GM12873 (cell line): Measurements from ENCODE around the gene JMJD8.

ENCODE experiments used
- TF ChIP-seq, protein P1 (sequence below): IDR thresholded peaks from 2 replicates; pipeline ENCODE4 v1.5.1; 2012; ENCODE audit warnings: low read depth, mild to moderate bottlenecking, moderate library complexity, low read length, control low read depth; ENCODE audit not compliant: insufficient read depth; ENCODE audit errors: missing control alignments

Gene JMJD8

DNA sequence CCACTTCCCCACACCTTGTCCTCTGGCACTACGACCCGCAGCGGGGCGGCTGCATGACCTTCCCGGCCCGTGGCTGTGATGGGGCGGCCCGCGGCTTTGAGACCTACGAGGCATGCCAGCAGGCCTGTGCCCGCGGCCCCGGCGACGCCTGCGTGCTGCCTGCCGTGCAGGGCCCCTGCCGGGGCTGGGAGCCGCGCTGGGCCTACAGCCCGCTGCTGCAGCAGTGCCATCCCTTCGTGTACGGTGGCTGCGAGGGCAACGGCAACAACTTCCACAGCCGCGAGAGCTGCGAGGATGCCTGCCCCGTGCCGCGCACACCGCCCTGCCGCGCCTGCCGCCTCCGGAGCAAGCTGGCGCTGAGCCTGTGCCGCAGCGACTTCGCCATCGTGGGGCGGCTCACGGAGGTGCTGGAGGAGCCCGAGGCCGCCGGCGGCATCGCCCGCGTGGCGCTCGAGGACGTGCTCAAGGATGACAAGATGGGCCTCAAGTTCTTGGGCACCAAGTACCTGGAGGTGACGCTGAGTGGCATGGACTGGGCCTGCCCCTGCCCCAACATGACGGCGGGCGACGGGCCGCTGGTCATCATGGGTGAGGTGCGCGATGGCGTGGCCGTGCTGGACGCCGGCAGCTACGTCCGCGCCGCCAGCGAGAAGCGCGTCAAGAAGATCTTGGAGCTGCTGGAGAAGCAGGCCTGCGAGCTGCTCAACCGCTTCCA lies 50.6 kb downstream of the JMJD8 start:
- TF ChIP-seq, protein P1, sequence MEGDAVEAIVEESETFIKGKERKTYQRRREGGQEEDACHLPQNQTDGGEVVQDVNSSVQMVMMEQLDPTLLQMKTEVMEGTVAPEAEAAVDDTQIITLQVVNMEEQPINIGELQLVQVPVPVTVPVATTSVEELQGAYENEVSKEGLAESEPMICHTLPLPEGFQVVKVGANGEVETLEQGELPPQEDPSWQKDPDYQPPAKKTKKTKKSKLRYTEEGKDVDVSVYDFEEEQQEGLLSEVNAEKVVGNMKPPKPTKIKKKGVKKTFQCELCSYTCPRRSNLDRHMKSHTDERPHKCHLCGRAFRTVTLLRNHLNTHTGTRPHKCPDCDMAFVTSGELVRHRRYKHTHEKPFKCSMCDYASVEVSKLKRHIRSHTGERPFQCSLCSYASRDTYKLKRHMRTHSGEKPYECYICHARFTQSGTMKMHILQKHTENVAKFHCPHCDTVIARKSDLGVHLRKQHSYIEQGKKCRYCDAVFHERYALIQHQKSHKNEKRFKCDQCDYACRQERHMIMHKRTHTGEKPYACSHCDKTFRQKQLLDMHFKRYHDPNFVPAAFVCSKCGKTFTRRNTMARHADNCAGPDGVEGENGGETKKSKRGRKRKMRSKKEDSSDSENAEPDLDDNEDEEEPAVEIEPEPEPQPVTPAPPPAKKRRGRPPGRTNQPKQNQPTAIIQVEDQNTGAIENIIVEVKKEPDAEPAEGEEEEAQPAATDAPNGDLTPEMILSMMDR = no peak

DNA sequence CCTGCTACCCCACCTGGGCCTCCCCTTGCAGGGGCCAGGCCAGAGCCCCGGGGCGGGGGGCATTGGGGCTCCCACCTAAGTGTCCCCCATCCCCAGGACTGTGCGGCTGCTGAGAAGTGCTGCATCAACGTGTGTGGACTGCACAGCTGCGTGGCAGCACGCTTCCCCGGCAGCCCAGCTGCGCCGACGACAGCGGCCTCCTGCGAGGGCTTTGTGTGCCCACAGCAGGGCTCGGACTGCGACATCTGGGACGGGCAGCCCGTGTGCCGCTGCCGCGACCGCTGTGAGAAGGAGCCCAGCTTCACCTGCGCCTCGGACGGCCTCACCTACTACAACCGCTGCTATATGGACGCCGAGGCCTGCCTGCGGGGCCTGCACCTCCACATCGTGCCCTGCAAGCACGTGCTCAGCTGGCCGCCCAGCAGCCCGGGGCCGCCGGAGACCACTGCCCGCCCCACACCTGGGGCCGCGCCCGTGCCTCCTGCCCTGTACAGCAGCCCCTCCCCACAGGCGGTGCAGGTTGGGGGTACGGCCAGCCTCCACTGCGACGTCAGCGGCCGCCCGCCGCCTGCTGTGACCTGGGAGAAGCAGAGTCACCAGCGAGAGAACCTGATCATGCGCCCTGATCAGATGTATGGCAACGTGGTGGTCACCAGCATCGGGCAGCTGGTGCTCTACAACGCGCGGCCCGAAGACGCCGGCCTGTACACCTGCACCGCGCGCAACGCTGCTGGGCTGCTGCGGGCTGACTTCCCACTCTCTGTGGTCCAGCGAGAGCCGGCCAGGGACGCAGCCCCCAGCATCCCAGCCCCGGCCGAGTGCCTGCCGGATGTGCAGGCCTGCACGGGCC lies 51.4 kb downstream of the JMJD8 start:
- TF ChIP-seq, protein P1 = no peak

DNA sequence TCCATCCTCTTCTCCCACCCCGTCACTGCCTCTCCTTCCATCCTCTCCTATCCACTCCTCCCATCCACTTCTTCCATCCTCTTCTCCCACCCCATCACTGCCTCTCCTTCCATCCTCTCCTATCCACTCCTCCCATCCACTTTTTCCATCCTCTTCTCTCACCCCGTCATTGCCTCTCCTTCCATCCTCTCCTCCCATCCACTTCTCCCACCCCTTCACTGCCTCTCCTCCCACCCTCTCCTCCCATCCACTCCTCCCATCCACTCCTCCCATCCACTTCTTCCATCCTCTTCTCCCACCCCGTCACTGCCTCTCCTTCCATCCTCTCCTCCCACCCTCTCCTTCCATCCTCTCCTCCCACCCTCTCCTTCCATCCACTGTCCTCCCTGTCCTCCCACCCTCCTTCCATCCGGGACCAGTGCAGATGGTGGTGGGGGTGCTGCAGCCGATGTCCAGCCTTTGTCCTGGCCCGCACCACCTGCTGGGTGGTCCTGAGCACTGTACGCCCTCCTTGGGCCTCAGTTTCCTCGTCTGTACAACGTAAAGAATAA lies 52.3 kb downstream of the JMJD8 start:
- TF ChIP-seq, protein P1 = no peak
